Gastrocnemius medialis (tissue), 4 donors: ENCODE results near the gene SUPT4H1. TPM values are rescaled to one million over a fixed set of nuclear protein-coding genes. Genes with fewer than 3 reads are reported as not detected.

Experiments used
- ATAC-seq, 2 donors: fragments of 150-250 bp; one replicate each; pipeline ENCODE4 v1.9.1; 2016
- DNase-seq, 2 donors: peaks; one replicate each; pipeline ENCODE4 v3.0.0-alpha.2; 2019
- H3K27ac ChIP-seq, 4 donors: fragments of 200-600 bp; sonication (generic); 1 replicate in 1 of 4; 2 replicates in 3 of 4; pipeline ENCODE4 v1.5.1; 2016 to 2018; ENCODE audit warnings: mild to moderate bottlenecking in 2 of 4, moderate library complexity in 1 of 4
- H3K27me3 ChIP-seq, 3 donors: fragments of 200-600 bp; sonication (generic) in 2 of 3; 1 replicate in 1 of 3; 2 replicates in 2 of 3; pipeline versions ENCODE4 v1.5.1 to v1.6.0; 2016 to 2019; ENCODE audit warnings: mild to moderate bottlenecking in 1 of 3, moderate library complexity in 1 of 3
- H3K36me3 ChIP-seq, 2 donors: fragments of 200-600 bp; sonication (generic) in 1 of 2; one replicate each; pipeline ENCODE4 v1.5.1; 2017 to 2018
- H3K4me1 ChIP-seq, 2 donors: fragments of 200-600 bp; sonication (generic) in 1 of 2; one replicate each; pipeline ENCODE4 v1.5.1; 2016 to 2017; ENCODE audit warnings: mild to moderate bottlenecking in 2 of 2
- H3K4me3 ChIP-seq, 4 donors: fragments of 200-600 bp; sonication (generic) in 3 of 4; 1 replicate in 1 of 4; 2 replicates in 3 of 4; pipeline ENCODE4 v1.5.1; 2016 to 2019; ENCODE audit warnings: mild to moderate bottlenecking in 2 of 4
- H3K9me3 ChIP-seq, 3 donors: fragments of 200-600 bp; sonication (generic) in 2 of 3; 1 replicate in 1 of 3; 2 replicates in 2 of 3; pipeline ENCODE4 v1.5.1; 2016 to 2019
- CTCF ChIP-seq, 5 experiments: fragments of 450-650 bp in 3 of 5; fragments of 200-600 bp in 2 of 5; sonication (generic) in 2 of 5; IDR thresholded peaks in 4 of 5; conservative IDR thresholded peaks in 1 of 5; 1 replicate in 4 of 5; 2 replicates in 1 of 5; pipeline ENCODE4 v1.5.1; 2016 to 2019; ENCODE audit warnings: antibody characterized with exemption in 5 of 5, mild to moderate bottlenecking in 3 of 5, moderate library complexity in 3 of 5
- POLR2A ChIP-seq, 2 donors: fragments of 450-650 bp; IDR thresholded peaks; one replicate each; pipeline ENCODE4 v1.6.1; 2017; ENCODE audit warnings: antibody characterized with exemption in 2 of 2, mild to moderate bottlenecking in 2 of 2, moderate library complexity in 2 of 2
- in situ Hi-C, 4 donors: fragments of 200-750 bp; cut with MboI; loops; one replicate each; pipeline versions ENCODE4 v1.15.0 to v1.8.0; 2017; ENCODE audit warnings: low sequenced_read_pairs in 4 of 4
- intact Hi-C: fragments of 100-400 bp; cut with DNase I; formaldehyde crosslinking; loops from one replicate; pipeline ENCODE4 v1.15.1; 2023; ENCODE audit warnings: low total_unique reads
- total RNA-seq, 4 donors: library from RNA; depleted of rRNA; stranded (reverse); fragments of >200 nt; gene quantifications; one replicate each; pipeline versions ENCODE4 v1.1.0 to v1.2.3, GENCODE V29; 2016

SUPT4H1 gene
- total RNA-seq, 4 donors from 2014 or later = 39.6 to 49.0 (median 41.1) TPM

GRCh38 chr17:58357312-58358297, 5.6 kb upstream of the SUPT4H1 start:
- no peak for DNase-seq
- Histone ChIP-seq H3K4me1 (peaks cover 9% of the 10 kb centered on the region in 2 donors), H3K4me3 (no peak overlapping the region), H3K36me3 (no peaks in the 10 kb centered on the region), H3K9me3 (no peaks in the 10 kb centered on the region), H3K27ac (no peak overlapping the region), H3K27me3 (no peaks in the 10 kb centered on the region)
- no peak for ATAC-seq
- in situ Hi-C loops (no loop called here), intact Hi-C loops (no loop called here)
- TF ChIP-seq CTCF (IDR thresholded peaks at IDR 0.05 in 4 of 5, conservative IDR thresholded peaks at IDR 0.05 in 1 of 5) (no peak), POLR2A (IDR thresholded peaks at IDR 0.05) (no peak)

- Histone ChIP-seq H3K36me3 (no peaks in the 10 kb centered on the region), H3K27ac (no peak overlapping the region), H3K9me3 (no peaks in the 10 kb centered on the region), H3K27me3 (no peaks in the 10 kb centered on the region), H3K4me1 (peaks cover 10 to 13% of the 10 kb centered on the region in 2 donors), H3K4me3 (no peak overlapping the region)
- in situ Hi-C loops = no loop called here
- intact Hi-C loops = no loop called here
- DNase-seq (no peak), ATAC-seq (no peak)
- TF ChIP-seq CTCF (IDR thresholded peaks at IDR 0.05 in 4 of 5, conservative IDR thresholded peaks at IDR 0.05 in 1 of 5) (no peak), POLR2A (IDR thresholded peaks at IDR 0.05) (no peak)
Observed at GRCh38 chr17:58356231-58356630, 4.2 kb upstream of the SUPT4H1 start.

GRCh38 chr17:58354541-58355216, 2.7 kb upstream of the SUPT4H1 start:
- intact Hi-C loops (loop anchor here (5.0 kb wide), 2 partner anchors 137 to 753 kb away; partner anchors contain the start of genes MKS1 and TRIM37), in situ Hi-C loops (no loop called here)
- H3K4me1 ChIP-seq = peaks cover 15 to 19% of the 10 kb centered on the region in 2 donors
- H3K9me3 ChIP-seq = no peaks in the 10 kb centered on the region
- no peak overlapping the region for H3K4me3 ChIP-seq
- TF ChIP-seq POLR2A (IDR thresholded peaks at IDR 0.05) (no peak), CTCF (IDR thresholded peaks at IDR 0.05 in 4 of 5, conservative IDR thresholded peaks at IDR 0.05 in 1 of 5) (no peak)
- no peaks in the 10 kb centered on the region for H3K27me3 ChIP-seq
- ATAC-seq (no peak), DNase-seq (no peak)
- H3K36me3 ChIP-seq = peaks cover 4 to 9% of the 10 kb centered on the region in 2 donors
- H3K27ac ChIP-seq = no peak overlapping the region

GRCh38 chr17:58353389-58353825, 1.4 kb upstream of the SUPT4H1 start:
- Histone ChIP-seq H3K27me3 (no peaks in the 10 kb centered on the region), H3K4me1 (peaks cover 15 to 19% of the 10 kb centered on the region in 2 donors), H3K36me3 (peaks cover 7 to 22% of the 10 kb centered on the region in 2 donors), H3K27ac (peak overlapping the region; percentile 83 to 96 (median 88)), H3K4me3 (peak overlapping the region in 2 of 4 donors; percentile 63 to 92), H3K9me3 (no peaks in the 10 kb centered on the region)
- in situ Hi-C loops = no loop called here
- DNase-seq = no peak
- TF ChIP-seq POLR2A (IDR thresholded peaks at IDR 0.05) = no peak
- no peak for TF ChIP-seq CTCF (IDR thresholded peaks at IDR 0.05 in 4 of 5, conservative IDR thresholded peaks at IDR 0.05 in 1 of 5)
- intact Hi-C loops = loop anchor here (1.0 to 5.0 kb wide), 3 partner anchors 64 to 754 kb away; partner anchors contain the start of genes MKS1, RNF43 and TRIM37
- no peak for ATAC-seq
